GM23338 (cell line): ENCODE results near the gene EREG. TPM values are rescaled to one million over a fixed set of nuclear protein-coding genes. Genes with fewer than 3 reads are reported as not detected.

Source experiments
- ATAC-seq: fragments of 200-7000 bp; cut with Tn5 transposase; 3 replicates; pipeline ENCODE4 v1.9.1; 2020
- DNase-seq: peaks from one replicate; pipeline ENCODE4 v3.0.0-alpha.2; 2015; ENCODE audit warnings: low spot score
- H2AFZ ChIP-seq: fragments of 200-600 bp; sonication (generic); 2 replicates; pipeline ENCODE4 v1.8.0; 2016; ENCODE audit warnings: antibody characterized with exemption, mild to moderate bottlenecking, moderate library complexity
- H3F3A ChIP-seq: fragments of 200-600 bp; sonication (generic); replicated peaks from 2 replicates; pipeline ENCODE4 v1.8.0; 2017; ENCODE audit warnings: antibody characterized with exemption, mixed run types, low read depth
- H3K27ac ChIP-seq: fragments of 200-600 bp; sonication (generic); 2 replicates; pipeline ENCODE4 v1.6.1; 2016; ENCODE audit warnings: low read depth
- H3K27me3 ChIP-seq: fragments of 200-600 bp; sonication (generic); 2 replicates; pipeline ENCODE4 v1.8.0; 2016; ENCODE audit warnings: mild to moderate bottlenecking, mixed run types, moderate library complexity; ENCODE audit not compliant: insufficient read depth
- H3K36me3 ChIP-seq: fragments of 200-600 bp; sonication (generic); 2 replicates; pipeline ENCODE4 v1.8.0; 2016; ENCODE audit warnings: mild to moderate bottlenecking; ENCODE audit not compliant: insufficient read depth
- H3K4me1 ChIP-seq: fragments of 200-600 bp; sonication (generic); 2 replicates; pipeline ENCODE4 v1.8.0; 2016; ENCODE audit warnings: mild to moderate bottlenecking, moderate library complexity; ENCODE audit not compliant: insufficient read depth
- H3K4me2 ChIP-seq: fragments of 200-600 bp; sonication (generic); 2 replicates; pipeline ENCODE4 v1.7.1; 2017; ENCODE audit warnings: mixed run types
- H3K4me3 ChIP-seq: fragments of 200-600 bp; sonication (generic); 2 replicates; pipeline ENCODE4 v1.6.1; 2016; ENCODE audit warnings: mixed run types
- H3K79me2 ChIP-seq: fragments of 200-600 bp; sonication (generic); replicated peaks from 2 replicates; pipeline ENCODE4 v1.8.0; 2017; ENCODE audit warnings: mild to moderate bottlenecking; ENCODE audit not compliant: insufficient read depth
- H3K9me2 ChIP-seq: fragments of 200-600 bp; sonication (generic); 2 replicates; pipeline ENCODE4 v1.8.0; 2017; ENCODE audit not compliant: insufficient read depth
- H4K20me1 ChIP-seq: fragments of 200-600 bp; sonication (generic); replicated peaks from 2 replicates; pipeline ENCODE4 v1.8.0; 2017; ENCODE audit warnings: mild to moderate bottlenecking; ENCODE audit not compliant: insufficient read depth
- H3K27ac Mint-ChIP-seq: 2 replicates; pipeline ENCODE4 v1.8.0; 2020; ENCODE audit warnings: inconsistent platforms, mild to moderate bottlenecking, moderate library complexity, mixed read lengths
- H3K27me3 Mint-ChIP-seq: 3 replicates; pipeline ENCODE4 v1.8.0; 2022; ENCODE audit warnings: low read depth, mild to moderate bottlenecking, moderate library complexity, mixed read lengths, inconsistent platforms; ENCODE audit not compliant: insufficient read depth, poor library complexity
- H3K36me3 Mint-ChIP-seq: 3 replicates; pipeline ENCODE4 v1.8.0; 2021; ENCODE audit warnings: low read depth, mild to moderate bottlenecking, inconsistent platforms, moderate library complexity, mixed read lengths
- H3K4me1 Mint-ChIP-seq: 3 replicates; pipeline ENCODE4 v1.8.0; 2020; ENCODE audit warnings: mild to moderate bottlenecking, inconsistent platforms, mixed read lengths
- H3K4me3 Mint-ChIP-seq: 3 replicates; pipeline ENCODE4 v1.8.0; 2021; ENCODE audit warnings: moderate library complexity, mild to moderate bottlenecking, inconsistent platforms, mixed read lengths
- H3K9me3 Mint-ChIP-seq: 3 replicates; pipeline ENCODE4 v1.8.0; 2020; ENCODE audit warnings: moderate library complexity, mild to moderate bottlenecking, inconsistent platforms, mixed read lengths
- CREB1 ChIP-seq: fragments of 250-450 bp; sonication (Bioruptor Pico); IDR thresholded peaks from 2 replicates; pipeline ENCODE4 v1.5.0; 2020; ENCODE audit warnings: low read depth, mild to moderate bottlenecking, moderate library complexity
- CTCF ChIP-seq, 2 experiments: fragments of 200-600 bp in 1 of 2; sonication (generic) in 1 of 2; conservative IDR thresholded peaks; 2 replicates each; pipeline versions ENCODE4 v1.5.1 to v1.6.1; 2016 to 2017; ENCODE audit warnings: antibody characterized with exemption in 2 of 2, low read depth in 2 of 2, mild to moderate bottlenecking in 2 of 2, moderate library complexity in 1 of 2
- EZH2 ChIP-seq: fragments of 200-600 bp; sonication (generic); IDR thresholded peaks from one replicate; pipeline ENCODE4 v1.8.0; 2017; ENCODE audit warnings: antibody characterized with exemption, mild to moderate bottlenecking, low read depth; ENCODE audit not compliant: unreplicated experiment
- EZH2phosphoT487 ChIP-seq: fragments of 200-600 bp; sonication (generic); IDR thresholded peaks from one replicate; pipeline ENCODE4 v1.8.1; 2018; ENCODE audit warnings: antibody characterized with exemption; ENCODE audit not compliant: unreplicated experiment
- NANOG ChIP-seq: IDR thresholded peaks from 2 replicates; pipeline ENCODE4 v1.6.1; 2016; ENCODE audit warnings: antibody characterized with exemption, borderline replicate concordance
- POLR2AphosphoS5 ChIP-seq: IDR thresholded peaks from 2 replicates; pipeline ENCODE4 v1.6.1; 2016; ENCODE audit warnings: antibody characterized with exemption, low read depth
- REST ChIP-seq: IDR thresholded peaks from one replicate; pipeline ENCODE4 v1.6.1; 2018; ENCODE audit warnings: antibody characterized with exemption; ENCODE audit not compliant: unreplicated experiment
- STAT1 ChIP-seq: IDR thresholded peaks from one replicate; pipeline ENCODE4 v1.6.1; 2016; ENCODE audit warnings: antibody characterized with exemption; ENCODE audit not compliant: unreplicated experiment
- ZNF114 ChIP-seq: fragments of 250-450 bp; sonication (Bioruptor Pico); IDR thresholded peaks from 2 replicates; pipeline ENCODE4 v1.5.0; 2020; ENCODE audit warnings: mild to moderate bottlenecking, moderate library complexity
- ZNF331 ChIP-seq: fragments of 250-450 bp; sonication (Bioruptor Pico); IDR thresholded peaks from 2 replicates; pipeline ENCODE4 v1.5.0; 2020; ENCODE audit warnings: low read depth, mild to moderate bottlenecking, moderate library complexity
- polyA plus RNA-seq: library from polyadenylated mRNA; unstranded; fragments of >200 nt; fragmentation: Nextera tagmentation; extraction: Ambion mirVana; gene quantifications from 2 replicates; pipeline ENCODE4 v1.2.1, GENCODE V29; 2016
- total RNA-seq: library from RNA; depleted of rRNA; stranded (reverse); fragments of >200 nt; shearing (Covaris generic); gene quantifications from 2 replicates; pipeline ENCODE4 v1.2.3, GENCODE V29; 2014
- TF ChIP-seq, protein P1 (sequence below): IDR thresholded peaks from 2 replicates; pipeline ENCODE4 v1.6.1; 2016; ENCODE audit warnings: antibody characterized with exemption
- TF ChIP-seq, protein P2 (sequence below): fragments of 250-450 bp; sonication (Bioruptor Pico); IDR thresholded peaks from 2 replicates; pipeline ENCODE4 v1.5.0; 2020; ENCODE audit warnings: mild to moderate bottlenecking, moderate library complexity

Gene EREG
- total and polyA plus RNA-seq, 2 experiments from 2014 or later: not detected

- TF ChIP-seq, protein P1, sequence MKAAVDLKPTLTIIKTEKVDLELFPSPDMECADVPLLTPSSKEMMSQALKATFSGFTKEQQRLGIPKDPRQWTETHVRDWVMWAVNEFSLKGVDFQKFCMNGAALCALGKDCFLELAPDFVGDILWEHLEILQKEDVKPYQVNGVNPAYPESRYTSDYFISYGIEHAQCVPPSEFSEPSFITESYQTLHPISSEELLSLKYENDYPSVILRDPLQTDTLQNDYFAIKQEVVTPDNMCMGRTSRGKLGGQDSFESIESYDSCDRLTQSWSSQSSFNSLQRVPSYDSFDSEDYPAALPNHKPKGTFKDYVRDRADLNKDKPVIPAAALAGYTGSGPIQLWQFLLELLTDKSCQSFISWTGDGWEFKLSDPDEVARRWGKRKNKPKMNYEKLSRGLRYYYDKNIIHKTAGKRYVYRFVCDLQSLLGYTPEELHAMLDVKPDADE: no peak
- TF ChIP-seq NANOG (no peak), STAT1 (no peak), REST (no peak), EZH2 (no peak), EZH2phosphoT487 (no peak), ZNF114 (CRISPR knock-in tag) (no peak), CTCF (conservative IDR thresholded peaks at IDR 0.05; ENCODE audit: low read depth in 2 of 2) (no peak), ZNF331 (CRISPR knock-in tag) (no peak)
Measured at GRCh38 chr4:74357965-74358364, 7.0 kb upstream of the EREG start (continued).

- Histone ChIP-seq H3K36me3 (no peaks in the 10 kb centered on the region), H3K79me2 (no peaks in the 10 kb centered on the region), H3K4me1 (peaks cover 7% of the 10 kb centered on the region), H3F3A (no peaks in the 10 kb centered on the region), H4K20me1 (peaks cover 3% of the 10 kb centered on the region; the same call in 1 of the 2 replicates), H2AFZ (no peak overlapping the region), H3K27me3 (peaks cover 25% of the 10 kb centered on the region), H3K4me3 (no peak overlapping the region), H3K9me2 (no peaks in the 10 kb centered on the region), H3K4me2 (no peak overlapping the region), H3K27ac (no peak overlapping the region)
- Mint-ChIP-seq H3K27ac (no peak overlapping the region), H3K4me3 (no peak overlapping the region), H3K27me3 (peaks cover 15% of the 10 kb centered on the region), H3K4me1 (peaks cover 7% of the 10 kb centered on the region; the same call in 2 of the 3 replicates), H3K36me3 (no peaks in the 10 kb centered on the region), H3K9me3 (no peaks in the 10 kb centered on the region)
- DNase-seq: no peak
- no peak for ATAC-seq
- no peak for TF ChIP-seq CREB1
- TF ChIP-seq, protein P2, sequence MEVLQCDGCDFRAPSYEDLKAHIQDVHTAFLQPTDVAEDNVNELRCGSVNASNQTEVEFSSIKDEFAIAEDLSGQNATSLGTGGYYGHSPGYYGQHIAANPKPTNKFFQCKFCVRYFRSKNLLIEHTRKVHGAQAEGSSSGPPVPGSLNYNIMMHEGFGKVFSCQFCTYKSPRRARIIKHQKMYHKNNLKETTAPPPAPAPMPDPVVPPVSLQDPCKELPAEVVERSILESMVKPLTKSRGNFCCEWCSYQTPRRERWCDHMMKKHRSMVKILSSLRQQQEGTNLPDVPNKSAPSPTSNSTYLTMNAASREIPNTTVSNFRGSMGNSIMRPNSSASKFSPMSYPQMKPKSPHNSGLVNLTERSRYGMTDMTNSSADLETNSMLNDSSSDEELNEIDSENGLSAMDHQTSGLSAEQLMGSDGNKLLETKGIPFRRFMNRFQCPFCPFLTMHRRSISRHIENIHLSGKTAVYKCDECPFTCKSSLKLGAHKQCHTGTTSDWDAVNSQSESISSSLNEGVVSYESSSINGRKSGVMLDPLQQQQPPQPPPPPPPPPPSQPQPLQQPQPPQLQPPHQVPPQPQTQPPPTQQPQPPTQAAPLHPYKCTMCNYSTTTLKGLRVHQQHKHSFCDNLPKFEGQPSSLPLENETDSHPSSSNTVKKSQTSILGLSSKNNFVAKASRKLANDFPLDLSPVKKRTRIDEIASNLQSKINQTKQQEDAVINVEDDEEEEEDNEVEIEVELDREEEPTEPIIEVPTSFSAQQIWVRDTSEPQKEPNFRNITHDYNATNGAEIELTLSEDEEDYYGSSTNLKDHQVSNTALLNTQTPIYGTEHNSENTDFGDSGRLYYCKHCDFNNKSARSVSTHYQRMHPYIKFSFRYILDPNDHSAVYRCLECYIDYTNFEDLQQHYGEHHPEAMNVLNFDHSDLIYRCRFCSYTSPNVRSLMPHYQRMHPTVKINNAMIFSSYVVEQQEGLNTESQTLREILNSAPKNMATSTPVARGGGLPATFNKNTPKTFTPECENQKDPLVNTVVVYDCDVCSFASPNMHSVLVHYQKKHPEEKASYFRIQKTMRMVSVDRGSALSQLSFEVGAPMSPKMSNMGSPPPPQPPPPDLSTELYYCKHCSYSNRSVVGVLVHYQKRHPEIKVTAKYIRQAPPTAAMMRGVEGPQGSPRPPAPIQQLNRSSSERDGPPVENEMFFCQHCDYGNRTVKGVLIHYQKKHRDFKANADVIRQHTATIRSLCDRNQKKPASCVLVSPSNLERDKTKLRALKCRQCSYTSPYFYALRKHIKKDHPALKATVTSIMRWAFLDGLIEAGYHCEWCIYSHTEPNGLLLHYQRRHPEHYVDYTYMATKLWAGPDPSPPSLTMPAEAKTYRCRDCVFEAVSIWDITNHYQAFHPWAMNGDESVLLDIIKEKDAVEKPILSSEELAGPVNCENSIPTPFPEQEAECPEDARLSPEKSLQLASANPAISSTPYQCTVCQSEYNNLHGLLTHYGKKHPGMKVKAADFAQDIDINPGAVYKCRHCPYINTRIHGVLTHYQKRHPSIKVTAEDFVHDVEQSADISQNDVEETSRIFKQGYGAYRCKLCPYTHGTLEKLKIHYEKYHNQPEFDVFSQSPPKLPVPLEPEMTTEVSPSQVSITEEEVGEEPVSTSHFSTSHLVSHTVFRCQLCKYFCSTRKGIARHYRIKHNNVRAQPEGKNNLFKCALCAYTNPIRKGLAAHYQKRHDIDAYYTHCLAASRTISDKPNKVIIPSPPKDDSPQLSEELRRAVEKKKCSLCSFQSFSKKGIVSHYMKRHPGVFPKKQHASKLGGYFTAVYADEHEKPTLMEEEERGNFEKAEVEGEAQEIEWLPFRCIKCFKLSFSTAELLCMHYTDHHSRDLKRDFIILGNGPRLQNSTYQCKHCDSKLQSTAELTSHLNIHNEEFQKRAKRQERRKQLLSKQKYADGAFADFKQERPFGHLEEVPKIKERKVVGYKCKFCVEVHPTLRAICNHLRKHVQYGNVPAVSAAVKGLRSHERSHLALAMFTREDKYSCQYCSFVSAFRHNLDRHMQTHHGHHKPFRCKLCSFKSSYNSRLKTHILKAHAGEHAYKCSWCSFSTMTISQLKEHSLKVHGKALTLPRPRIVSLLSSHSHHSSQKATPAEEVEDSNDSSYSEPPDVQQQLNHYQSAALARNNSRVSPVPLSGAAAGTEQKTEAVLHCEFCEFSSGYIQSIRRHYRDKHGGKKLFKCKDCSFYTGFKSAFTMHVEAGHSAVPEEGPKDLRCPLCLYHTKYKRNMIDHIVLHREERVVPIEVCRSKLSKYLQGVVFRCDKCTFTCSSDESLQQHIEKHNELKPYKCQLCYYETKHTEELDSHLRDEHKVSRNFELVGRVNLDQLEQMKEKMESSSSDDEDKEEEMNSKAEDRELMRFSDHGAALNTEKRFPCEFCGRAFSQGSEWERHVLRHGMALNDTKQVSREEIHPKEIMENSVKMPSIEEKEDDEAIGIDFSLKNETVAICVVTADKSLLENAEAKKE (CRISPR knock-in tag): no peak
- TF ChIP-seq POLR2AphosphoS5: no peak
- TF ChIP-seq STAT1: no peak
- no peak for TF ChIP-seq NANOG
Measured at GRCh38 chr4:74361671-74362070, 3.3 kb upstream of the EREG start.
